NCI-H128 (cell line): ENCODE data around the gene SULF2.

ENCODE experiments used
- DNase-seq: peaks from one replicate; lab custom pipeline; 2025; ENCODE audit not compliant: unreplicated experiment; lab: John Stamatoyannopoulos, UW

The SULF2 gene

DNA sequence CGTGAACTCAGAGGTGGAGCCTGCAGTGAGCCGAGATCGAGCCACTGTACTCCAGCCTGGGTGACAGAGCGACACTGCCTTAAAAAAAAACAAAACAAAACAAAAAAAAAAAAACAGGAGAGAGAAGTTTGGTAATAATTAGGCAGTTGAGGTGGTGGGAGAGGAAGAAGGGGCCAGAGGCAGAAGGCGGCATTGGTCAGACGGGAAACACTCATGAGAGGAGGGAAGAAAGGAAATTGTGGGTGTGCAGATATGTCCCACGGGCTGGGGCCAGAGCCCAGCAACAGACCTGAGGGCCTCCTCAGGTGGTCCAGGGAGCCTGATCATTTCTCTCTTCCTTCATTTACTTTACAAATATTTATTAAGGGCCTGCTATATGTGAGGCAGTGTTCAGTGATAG, 20.0 kb downstream of the SULF2 start:
- no peak for DNase-seq

DNA sequence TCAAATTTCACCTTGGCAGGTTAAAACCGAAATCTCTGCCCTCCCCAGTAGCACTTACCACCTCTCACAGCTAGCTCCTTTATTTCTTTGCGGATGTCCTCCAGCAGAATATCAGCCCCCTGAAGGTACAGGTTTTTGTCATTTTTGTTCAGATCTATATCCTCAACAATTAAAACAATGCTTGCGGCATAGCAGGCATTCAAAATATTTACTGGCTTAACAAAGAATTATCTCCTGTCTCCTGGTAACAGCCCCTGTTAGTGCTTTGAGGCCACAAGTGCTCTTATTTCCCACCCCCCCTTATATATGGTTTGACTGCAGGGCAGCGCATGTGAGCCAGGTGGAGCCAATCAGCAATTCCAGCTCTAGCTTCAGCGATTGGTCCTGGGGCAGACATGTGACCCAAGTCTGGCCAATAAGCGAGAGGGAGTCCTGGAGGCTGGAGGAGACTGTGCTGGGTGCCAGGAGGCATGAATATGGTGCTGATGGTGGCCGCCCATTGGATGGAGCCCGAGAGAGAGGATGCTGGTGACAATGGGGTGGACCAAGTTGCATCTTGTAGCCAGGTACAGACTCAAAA, 21.0 kb downstream of the SULF2 start:
- DNase-seq: no peak

DNA sequence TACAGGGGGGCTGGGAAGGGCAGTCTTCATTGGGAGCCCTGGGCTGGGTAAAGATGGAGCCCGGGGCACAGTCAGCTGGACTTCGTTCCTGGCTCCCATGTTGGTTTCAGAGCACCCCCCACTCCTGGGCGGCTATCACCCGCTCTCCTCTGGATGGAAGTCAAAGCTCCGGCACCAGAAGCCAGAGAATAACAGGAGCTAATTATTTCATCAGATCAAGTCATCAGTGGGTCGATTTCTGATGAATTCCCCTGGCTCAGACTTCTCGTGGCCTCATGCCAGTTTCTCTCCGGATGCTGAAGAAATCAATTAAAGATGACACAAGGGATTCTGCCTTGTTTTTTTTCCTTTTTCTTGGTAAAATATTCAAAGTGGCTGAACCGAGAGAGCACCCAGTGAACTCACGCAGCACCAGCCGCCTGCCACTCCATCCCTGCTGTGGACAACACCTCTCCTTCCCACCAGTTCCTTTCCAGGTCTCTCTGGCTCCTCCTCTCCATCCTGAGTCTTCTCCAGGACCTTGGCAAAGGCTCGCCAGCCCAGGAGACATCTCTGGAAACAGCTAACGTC, 22.5 kb downstream of the SULF2 start:
- no peak for DNase-seq

DNA sequence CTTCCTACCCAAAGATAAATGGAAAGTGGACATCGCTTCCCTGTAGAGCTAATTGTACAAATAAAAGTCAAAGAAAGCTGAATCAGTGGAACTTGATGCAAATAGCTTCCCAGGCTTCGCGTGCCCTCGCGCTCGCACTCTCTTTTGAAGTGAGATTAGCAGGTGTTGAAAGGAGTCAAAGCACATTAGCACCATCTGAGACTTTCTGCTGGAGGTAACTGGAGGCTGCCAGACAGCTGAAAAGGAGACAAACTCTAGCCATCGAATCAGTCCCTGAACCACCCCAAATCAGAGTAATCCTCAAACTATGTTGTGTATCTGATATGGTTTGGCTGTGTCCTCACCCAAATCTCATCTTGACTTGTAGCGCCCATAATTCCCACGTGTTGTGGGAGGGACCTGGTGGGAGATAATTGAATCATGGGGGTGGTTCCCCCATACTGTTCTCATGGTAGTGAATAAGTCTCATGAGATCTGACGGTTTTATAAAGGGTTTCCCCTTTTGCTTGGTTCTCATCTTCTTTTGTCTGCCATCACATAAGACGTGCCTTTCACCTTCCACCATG, 23.7 kb downstream of the SULF2 start:
- DNase-seq: no peak

DNA sequence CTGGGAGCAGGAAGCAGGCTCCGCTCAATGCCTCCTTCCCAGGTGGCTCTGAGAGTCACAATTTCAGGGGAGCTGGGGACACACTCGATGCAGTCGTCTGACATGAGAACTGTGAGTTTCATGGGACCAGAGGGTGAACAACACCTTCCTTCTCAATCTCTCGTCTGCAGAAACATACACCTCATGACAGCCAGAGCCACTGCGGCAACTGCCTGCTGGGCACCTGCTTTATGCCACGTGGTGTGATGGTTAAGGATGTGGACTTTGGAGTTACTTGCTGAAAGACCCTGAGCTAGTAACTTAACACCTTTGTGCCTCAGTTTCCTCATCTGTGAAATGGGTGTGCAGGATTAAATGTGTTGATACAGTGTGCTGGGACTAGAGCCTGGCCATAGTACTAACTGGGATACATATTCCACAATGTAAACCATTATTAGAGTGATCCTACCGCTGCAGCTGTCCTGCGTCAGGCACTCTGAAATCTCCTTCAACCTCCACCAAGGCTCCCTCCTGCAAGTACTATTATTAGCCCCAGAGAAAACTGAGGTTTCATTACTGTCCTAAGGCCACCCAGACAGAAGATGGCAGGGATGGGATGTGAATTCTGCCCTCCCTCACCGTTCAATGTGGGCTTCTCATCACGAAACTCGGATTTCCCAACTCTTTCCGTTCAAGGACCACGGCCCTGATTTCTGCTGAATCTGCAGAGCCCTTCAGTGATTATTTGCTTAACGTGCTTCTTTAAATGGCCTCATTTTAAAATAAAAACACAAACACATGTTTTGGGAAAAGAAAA, 24.4 kb downstream of the SULF2 start:
- DNase-seq: no peak

DNA sequence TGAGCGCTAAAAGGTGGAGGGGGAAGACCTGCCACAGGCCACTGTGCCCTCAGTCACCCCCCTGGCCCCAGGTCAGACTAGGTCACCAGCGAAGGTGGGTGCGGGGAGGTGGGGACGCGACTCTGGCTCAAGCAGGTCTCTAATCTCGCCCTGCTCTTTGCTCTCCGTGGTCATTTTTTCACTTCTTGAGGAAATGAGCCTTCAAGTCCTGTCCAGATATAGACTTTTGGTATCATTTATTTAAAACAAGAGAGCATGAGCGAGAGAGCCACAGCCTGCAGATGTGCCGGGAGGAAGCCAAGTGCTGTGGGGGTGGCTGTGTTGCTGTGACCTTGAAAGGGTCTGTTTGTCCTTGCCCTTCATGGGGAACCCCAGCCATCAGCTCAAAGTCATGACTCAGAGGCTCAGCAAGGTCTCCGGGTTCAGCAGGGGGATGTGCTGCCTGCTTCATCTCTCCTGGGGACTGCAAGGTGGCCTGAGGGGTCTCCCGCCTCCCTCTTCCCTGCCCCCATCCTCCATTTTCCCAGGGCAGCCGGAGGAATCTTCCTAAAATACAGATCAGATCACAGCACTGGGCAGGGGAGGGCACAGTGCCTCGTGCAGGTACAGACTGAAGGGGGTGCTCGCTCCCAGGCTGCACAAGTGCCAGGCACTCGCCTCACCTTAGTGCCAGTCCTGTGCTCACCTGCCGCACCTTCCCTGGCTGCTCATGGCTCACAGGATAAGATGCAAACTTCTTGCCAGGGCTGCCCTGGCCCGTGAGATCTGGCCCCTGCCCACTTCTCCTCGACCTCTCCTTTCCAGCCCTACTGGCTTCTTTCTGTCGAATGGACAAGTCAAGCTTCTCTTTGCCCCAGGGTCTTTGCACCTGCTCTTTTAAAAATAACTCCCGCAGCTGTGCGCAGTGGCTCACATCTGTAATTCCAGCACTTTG, 26.5 kb downstream of the SULF2 start:
- no peak for DNase-seq

DNA sequence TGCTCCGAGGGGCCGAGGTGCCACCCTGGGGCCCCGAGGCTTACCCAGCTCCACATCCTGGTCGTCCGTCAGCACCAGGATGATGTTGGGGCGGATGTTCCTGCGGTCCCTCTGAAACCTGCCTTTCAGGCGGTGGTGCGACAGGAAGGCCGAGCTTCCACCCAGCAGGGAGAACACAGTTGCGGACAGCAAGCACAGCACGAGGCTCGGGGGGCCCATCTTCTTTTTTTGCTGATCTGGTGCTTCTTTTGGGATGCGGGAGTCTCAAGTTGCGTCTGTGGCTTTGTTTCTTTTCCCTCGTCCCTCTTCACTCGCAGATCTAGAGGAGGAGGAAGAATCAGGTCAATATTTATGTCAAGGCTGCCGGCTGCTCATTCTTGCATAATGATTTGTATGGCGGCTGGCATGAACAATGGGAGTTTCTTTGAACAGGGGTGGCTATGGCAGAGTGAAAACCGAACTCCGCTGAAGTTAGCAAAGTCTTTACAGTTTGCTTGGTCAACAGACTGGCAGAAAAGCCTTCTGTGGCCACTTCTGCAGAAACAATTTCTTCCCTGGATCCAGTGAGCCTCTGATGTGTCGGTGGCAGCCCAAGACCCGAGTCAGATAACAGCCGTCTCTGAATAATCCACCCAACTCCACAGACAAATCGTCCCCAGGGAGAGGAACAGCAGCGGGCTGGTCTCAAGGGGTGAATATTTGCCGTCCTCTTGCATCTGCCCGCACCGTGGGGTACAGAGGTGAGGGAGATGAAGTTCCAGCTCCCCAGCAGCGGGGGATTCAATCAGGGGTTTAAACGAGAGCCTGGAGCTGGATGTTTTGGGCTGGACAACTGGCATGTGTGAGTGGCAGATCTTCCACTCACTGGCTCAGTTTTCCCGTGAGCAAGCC, 27.9 kb downstream of the SULF2 start:
- no peak for DNase-seq

DNA sequence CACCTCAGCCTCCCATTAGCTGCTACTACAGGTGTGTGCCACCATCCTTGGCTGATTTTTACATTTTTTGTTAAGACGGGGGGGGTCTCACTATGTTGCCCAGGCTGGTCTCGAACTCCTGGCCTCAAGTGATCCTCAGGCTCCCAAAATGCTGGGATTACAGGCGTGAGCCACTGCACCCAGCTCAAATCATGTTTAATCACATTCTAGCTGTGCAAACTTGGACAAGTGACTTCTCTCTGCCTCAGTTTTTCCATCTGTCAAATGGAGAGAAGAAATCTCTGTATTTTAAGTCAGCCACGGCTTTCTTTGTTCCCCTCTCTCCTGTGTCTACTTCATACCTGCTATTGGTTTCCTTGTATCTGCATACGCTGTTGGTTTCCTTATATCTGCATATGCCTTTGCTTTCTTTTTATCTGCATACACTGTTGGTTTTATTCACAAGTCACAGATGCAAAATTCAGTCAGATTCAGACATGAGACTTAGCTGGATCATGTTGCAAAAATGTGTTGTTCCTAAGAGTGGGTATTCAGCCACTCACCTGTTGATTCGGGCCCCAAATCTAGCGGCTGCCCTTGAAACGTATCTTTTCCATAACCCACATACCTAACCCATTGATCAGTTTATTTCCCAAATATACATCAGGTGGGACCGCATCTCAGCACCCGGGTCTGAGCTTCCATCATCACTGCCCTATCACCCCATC, 30.2 kb downstream of the SULF2 start:
- no peak for DNase-seq

DNA sequence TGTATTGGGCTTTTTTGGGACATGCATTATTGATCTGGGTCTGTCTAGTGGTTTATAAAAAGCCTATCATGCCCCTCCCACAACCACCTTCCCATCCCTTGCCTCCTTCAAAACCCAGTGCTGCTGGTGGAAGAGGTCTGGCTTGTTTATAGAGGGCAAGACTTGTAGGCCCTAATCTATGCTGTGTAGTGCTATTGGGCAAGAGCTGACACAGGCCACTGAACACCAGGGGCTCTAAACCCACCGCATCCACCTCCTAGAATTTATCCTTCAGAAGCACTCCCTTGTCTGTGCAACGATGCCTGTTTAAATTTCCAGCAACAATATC, 30.9 kb downstream of the SULF2 start:
- DNase-seq: no peak

DNA sequence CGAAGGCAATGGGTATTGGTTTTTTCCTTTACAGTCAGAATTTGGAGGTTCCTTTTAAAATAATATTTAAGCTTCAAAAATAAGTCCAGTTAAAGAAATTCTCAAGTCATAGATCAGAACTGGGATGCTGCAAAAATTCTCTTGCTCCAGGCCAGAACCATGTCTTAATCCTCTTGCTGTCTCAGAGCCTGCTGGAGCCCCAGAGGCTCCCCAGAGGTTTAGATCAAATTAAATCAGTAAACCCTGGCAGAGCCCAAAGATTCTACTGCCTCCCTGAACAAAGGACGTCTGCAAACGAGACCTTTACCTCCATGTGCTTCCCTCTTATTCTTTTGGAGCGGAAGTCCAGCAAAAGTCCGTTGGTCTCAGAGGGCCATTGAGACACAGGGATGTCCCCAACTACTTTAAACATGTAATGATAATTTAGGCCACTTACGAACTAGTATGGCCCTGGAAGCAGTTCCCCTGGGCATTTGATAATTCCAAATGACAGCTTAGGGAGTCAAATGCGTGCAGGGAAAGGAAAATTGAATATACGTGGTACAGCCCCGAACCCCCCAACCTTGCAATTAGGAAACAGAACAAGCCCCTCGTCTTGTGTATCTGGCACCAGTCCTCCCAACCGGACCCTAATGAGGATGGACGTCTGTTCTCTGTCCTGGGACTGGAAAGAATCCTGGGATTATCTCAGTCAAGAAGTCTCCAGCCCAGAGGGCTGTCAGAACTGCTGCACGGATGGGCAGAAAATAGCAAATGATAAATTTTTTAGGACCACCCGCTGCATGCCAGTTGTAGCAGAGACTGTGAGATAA, 31.5 kb downstream of the SULF2 start:
- DNase-seq: no peak

DNA sequence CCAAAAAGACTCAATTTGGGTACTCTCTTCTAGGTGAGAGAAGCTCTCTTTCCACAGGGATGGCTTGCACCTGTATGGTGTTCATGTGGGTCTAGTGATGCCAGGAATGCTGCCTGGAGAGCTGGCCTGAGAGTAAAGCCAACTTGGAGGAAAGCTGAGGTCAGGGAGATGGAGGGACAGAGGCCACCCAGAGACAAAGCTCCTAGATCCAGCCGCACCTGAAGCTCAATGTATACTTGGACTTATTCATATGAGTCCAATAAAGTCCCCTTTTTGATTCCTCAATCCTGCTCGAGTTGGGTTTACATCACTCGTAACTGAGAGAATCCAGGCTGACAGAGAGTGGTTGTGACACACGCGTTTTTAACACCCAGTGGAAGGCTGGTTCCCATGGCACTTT, 33.8 kb downstream of the SULF2 start:
- DNase-seq: no peak

DNA sequence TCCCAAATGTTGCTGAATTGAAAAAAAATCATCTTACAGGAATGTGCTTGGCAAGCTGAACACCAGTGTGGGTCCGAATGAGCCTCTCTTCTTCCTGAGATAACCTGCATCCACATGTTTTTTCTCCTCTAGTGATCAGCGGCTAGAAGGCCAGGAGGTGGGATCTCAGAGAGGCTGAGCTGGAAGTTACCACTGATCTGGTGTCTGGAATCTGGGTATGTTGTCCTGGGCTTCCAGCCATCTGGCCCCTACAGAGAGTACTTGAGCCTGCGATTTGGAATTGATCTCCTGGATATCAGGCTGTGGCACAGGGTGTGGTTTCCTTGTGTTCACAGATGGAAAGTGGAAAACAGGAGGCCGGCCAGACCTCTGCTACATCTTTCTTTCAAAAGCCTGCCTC, 35.9 kb downstream of the SULF2 start:
- no peak for DNase-seq

DNA sequence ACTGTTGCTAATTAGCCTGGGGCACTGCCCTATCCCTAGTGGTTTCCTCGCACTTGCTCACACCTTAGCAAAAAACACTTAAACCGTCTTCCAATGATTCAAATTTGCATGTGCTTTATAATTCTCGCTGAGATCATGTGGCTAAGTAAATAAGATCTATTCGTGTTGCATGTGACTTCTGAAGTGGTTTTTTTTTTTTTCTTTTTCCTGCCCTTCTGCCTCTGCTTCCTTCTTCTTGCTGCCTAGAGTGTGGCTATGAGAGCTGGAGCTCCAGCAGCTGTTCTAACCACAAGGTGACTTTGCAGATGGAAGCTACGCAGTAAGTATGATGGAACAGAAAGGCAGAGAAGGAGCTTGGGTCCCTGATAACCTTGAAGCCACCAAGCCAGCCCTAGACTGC, 36.5 kb downstream of the SULF2 start:
- no peak for DNase-seq

DNA sequence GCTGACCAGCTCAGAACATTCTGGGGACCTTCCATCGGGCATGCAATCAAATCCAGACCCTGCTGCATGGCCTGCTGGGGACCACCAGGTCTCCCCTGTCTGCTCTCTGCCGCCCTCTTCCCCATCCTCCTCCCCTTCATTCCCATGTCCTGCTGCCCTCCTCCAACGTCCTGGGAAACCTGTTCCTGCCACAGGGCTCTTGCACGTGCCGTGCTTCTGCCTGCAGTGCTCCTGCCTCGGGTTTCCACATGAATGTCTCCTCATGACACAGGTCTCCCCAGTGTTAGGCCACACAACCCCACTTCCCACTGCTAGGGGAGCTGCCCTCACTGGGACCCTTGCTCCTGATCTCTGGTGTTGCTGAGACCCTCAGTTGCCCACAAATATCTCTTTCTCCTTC, 37.2 kb downstream of the SULF2 start:
- no peak for DNase-seq

DNA sequence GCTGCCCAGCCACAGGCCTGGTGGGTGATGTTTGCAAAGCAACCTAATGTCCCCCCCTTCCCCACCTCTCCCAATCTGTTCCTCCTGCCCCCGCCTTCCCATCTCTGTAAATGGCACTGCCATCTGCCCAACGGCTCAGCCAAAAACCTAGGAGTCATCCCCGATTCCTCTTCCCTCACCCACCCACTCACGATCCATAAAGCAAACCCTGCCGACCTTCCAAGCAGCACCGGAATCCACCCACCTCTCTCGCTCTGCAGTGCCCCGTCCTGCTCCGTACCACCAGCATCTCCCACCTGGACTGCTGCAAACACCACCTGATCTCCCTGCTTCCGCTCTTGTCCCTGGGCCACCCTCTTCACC, 37.6 kb downstream of the SULF2 start:
- DNase-seq: no peak

DNA sequence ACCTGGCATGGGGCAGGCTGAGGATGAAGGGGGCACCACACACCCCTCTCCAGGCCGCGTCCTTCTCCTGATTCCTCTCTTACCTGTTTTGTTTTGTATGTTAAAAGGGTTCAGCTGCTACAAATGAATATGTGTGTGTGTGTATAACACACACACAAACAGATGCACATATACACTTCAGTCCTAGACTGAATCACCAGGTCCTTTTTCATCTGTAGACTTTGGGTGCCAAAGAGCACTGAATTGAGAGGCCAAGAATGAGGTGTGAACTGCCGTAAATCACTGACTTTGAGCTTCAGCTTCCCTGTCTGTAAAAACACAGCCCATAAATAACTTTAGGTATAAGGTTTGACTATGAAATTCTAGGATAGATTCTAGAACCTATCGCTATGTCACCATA, 40.5 kb downstream of the SULF2 start:
- no peak for DNase-seq

DNA sequence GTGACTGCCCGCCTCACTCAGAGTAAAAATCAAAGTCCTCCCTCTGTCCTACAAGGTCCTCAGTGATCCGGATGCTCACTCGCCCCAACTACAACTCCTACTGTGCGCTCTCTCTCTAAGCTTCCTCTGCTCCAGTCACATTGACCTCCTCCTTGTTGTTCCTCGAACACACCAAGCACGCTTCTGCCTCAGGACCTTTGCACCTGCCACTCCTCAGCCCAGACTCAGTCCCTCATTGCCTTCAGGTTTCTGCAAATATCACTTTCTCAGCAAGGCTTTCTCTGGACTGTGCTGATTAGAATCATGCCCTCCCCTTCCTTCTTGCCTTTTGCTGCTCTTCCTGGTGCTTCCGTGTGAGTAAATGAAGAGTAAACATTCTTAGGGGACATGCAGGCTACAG, 41.6 kb downstream of the SULF2 start:
- DNase-seq: no peak

DNA sequence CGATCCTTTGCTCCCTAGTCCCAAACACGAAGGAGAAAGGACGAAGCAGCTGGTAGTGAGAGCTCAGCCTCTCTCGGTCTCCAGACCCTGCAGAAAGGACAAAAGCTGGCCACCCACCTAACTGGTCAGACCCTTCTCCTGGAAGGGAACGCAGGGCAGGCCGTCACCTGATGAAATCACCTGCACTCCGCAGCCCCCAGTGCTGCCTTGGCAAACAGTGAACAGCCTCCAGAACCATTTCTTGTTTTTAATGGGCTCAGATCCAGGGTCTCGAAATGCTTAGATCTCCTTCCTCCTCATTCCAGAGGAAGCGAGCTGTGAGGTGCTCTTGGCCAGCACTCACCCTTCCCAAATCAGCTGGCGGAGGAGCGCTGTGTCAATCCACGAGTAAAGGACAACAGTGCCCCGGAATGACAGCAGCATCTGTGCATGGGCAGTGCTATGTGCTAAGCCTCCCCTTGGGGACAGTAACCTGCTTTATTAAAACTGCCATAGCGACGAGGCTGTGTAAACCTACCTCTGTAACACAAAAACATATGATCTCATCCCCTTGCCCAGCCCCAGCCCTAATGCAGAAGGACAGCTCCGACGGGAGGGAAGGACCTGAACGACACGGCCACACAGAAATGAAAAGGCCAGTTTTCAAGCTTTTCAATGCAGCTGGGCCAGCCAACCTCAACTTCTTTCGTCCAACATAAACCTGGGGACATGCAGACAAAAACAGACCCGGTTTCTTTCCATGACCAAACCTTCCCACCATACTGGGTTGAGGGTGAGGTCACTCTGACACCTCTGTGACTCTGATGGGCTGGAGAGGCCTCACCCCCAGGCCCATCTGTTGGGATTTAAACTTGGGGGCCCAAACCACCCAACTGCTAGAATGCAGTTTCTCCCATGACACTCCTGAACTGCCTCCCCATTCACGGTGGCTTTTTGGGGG, 43.3 kb downstream of the SULF2 start:
- DNase-seq: no peak
